GM12872 (cell line): Measurements from ENCODE around the gene FRMPD2.

ENCODE experiments used
- TF ChIP-seq, protein P1 (sequence below): IDR thresholded peaks from 3 replicates; pipeline ENCODE4 v1.5.1; 2011; ENCODE audit warnings: low read depth, mild to moderate bottlenecking, low read length, moderate library complexity; ENCODE audit not compliant: insufficient read depth

Gene FRMPD2

DNA sequence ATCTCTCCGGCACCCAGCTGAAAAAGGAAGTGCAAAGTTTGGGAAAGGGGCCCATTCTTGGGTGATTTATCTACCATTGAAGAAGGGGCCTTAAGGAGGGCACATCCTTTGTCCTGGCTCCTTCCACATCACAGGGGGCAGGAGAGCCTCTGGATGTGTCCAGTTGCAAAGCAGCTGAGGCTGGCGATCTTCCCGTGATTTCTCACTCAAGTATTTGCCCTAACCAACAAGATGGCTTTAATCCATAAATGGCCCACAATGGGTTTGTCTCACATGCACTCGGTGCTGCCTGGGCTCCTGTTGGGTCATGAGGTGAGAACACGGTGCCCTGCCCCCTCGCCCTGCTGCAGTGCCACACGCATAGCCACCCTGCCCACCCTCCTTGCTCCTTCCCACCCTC is 14.2 kb upstream of the FRMPD2 start:
- TF ChIP-seq, protein P1, sequence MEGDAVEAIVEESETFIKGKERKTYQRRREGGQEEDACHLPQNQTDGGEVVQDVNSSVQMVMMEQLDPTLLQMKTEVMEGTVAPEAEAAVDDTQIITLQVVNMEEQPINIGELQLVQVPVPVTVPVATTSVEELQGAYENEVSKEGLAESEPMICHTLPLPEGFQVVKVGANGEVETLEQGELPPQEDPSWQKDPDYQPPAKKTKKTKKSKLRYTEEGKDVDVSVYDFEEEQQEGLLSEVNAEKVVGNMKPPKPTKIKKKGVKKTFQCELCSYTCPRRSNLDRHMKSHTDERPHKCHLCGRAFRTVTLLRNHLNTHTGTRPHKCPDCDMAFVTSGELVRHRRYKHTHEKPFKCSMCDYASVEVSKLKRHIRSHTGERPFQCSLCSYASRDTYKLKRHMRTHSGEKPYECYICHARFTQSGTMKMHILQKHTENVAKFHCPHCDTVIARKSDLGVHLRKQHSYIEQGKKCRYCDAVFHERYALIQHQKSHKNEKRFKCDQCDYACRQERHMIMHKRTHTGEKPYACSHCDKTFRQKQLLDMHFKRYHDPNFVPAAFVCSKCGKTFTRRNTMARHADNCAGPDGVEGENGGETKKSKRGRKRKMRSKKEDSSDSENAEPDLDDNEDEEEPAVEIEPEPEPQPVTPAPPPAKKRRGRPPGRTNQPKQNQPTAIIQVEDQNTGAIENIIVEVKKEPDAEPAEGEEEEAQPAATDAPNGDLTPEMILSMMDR: no peak

DNA sequence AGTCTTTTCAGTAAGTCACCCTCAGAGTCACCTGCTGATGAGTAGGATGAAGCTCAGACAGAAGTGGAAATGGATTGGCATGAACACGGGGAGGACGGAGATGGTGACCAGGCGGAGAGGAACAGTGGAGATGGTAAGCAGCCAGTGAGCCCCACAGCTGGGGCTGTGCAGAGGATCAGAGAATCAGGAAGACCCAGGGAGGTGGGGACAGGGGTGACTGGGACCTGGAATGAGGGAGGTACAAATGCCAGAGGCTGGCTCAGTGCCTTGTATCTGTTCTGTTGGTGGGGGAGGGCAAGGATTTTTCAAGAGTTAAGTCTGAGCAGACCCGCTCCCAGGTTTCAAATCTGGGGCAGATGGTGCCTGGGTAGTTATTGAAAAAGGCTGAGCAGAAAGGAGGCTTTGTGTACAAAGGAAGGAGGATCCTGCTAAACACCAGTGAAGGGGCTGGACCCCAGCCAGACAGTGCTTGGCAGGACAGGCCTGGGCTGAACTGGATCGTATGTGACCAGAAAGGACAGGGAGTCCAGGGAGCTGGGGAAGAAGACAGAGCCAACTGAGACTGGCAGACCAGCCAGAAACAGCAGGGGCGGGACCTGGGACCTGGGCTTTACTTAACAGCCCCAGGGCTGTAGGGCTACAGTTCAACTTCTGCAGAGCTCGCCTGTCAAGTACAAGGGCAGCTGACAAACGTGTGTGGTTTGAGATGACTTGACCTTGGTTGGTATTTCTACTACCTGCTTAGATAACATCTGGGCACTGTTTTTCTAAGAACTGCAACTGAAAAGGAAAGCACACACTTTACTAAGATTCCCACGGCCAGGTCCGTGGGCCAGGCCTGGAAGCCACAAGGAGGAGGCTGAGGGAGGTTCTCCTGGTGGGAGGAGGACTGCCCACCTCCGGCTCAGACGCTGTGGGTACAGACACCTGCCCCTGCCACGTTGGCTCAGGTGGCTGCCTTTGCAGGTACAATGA is 13.2 kb upstream of the FRMPD2 start:
- TF ChIP-seq, protein P1: no peak

DNA sequence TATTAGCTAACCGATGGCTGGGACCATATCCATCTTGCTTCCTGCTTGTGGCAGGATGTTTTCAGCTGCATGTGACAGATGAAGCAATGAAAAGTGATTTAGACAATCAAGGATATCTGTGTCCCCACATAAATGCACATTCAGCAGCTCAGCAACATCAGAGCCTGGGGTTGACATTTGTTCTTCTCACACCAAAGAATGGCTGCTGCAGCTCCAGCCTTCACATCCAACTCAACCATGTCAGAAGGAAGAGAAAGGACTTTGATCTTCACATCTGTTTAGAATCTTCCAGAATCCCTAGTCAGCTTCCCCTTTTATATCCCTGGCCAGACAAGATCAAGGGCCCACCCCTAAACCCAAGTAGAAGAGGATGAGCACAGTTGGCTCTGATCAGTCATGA is 11.9 kb upstream of the FRMPD2 start:
- TF ChIP-seq, protein P1: no peak

DNA sequence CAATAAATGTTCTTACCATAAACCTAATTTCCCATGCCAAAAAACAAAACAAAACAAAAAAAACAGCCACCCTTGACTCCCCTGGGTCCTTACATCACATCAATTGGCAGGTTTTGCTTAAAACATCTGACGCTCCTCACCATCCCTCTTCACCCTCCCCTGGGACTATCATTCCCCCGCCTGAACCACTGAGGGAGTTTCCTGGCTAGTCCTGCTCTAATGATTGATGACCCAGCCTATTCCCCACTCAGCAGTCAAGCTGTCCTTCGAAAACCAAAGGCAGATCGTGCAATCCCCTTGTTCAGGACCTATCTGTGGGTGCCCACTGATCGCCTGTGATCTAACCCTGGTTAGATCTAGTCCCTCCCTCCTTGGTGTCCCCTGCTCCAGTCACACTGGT is 11.2 kb upstream of the FRMPD2 start:
- TF ChIP-seq, protein P1: no peak

GRCh38 chr10:48284811-48285210 is 10.3 kb upstream of the FRMPD2 start:
- TF ChIP-seq, protein P1: no peak

DNA sequence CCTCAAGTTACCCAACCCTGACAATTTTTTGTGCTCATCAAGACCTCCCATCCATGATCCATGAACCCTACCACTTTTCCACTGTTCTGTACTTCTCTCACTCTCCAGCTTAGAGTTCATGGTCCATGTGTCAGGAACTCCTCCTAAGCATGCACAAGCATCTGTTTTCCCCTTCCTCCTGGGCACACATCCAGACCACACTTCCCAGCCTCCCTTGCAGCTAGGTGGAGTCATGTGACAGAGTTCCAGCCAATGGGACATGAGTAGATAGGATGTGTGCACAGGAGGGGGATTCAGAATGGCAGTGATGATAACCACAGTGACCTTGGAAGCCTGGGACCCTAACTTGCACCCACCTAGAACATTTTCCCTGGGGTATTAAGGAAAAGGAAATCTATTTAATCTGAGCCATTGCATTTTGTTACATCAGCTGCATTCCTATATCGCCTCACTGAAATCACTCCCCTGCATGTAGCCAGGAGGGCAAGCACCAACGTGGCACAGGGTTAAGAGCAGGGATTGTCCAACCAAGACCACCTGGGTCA is 9.6 kb upstream of the FRMPD2 start:
- TF ChIP-seq, protein P1: no peak

- TF ChIP-seq, protein P1: no peak
Observed at GRCh38 chr10:48282829-48283228, 8.3 kb upstream of the FRMPD2 start.
